ENCODE results near the gene NDUFA7. TPM values are rescaled to one million over a fixed set of nuclear protein-coding genes. Genes with fewer than 3 reads are reported as not detected.

The NDUFA7 gene
- total and polyA plus RNA-seq, 2 of the 13 experiments (the other 11 are each of a cell fraction or from before 2014, with no cell fraction given) = 64.5 to 71.5 TPM

- peak; percentile 28; the same call in 1 of the 2 replicates for TF ChIP-seq NFATC3 (CRISPR knock-in tag; IDR thresholded peaks at IDR 0.05)
- TF ChIP-seq MXI1 (IDR thresholded peaks at IDR 0.05; ENCODE audit: borderline replicate concordance, low read depth, low read length) = peak; percentile 86; the same call in 2 of the 3 replicates
- peak; percentile 95; the same call in 1 of the 2 replicates for TF ChIP-seq KDM5B (CRISPR knock-in tag; IDR thresholded peaks at IDR 0.05; ENCODE audit: borderline replicate concordance)
- no peak; the same call in none of the 2 replicates for TF ChIP-seq ZNF224 (CRISPR knock-in tag; IDR thresholded peaks at IDR 0.05)
- TF ChIP-seq MAZ (IDR thresholded peaks at IDR 0.05; ENCODE audit: borderline replicate concordance, low read depth, low read length) = 0 out of 2 replicates have a peak, but pooled peaks have one; percentile 46
- TF ChIP-seq MAZ (CRISPR knock-in tag; IDR thresholded peaks at IDR 0.05; ENCODE audit: low read depth) = peak; percentile 96
- 0 out of 2 replicates have a peak, but pooled peaks have one; percentile 30 for TF ChIP-seq RFXANK (CRISPR knock-in tag; IDR thresholded peaks at IDR 0.05)
- TF ChIP-seq NFAT5 (CRISPR knock-in tag; IDR thresholded peaks at IDR 0.05) = no peak
- peak; percentile 51; the same call in 1 of the 2 replicates for TF ChIP-seq ZBTB33 (CRISPR knock-in tag; IDR thresholded peaks at IDR 0.05)
- peak; percentile 40; the same call in 1 of the 2 replicates for TF ChIP-seq ZBTB4 (CRISPR knock-in tag; IDR thresholded peaks at IDR 0.05; ENCODE audit: borderline replicate concordance)
- TF ChIP-seq RAD51 (IDR thresholded peaks at IDR 0.05; ENCODE audit: borderline replicate concordance) = peak; percentile 79; the same call in 1 of the 2 replicates
- TF ChIP-seq ATF1 (CRISPR knock-in tag; IDR thresholded peaks at IDR 0.05) = peak; percentile 94
- peak; percentile 70 for TF ChIP-seq ZNF30 (CRISPR knock-in tag; IDR thresholded peaks at IDR 0.05)
- TF ChIP-seq BRF2 (CRISPR knock-in tag; IDR thresholded peaks at IDR 0.05) = peak; percentile 63; the same call in 1 of the 2 replicates
- TF ChIP-seq FOXP1 (IDR thresholded peaks at IDR 0.05) = no peak
- TF ChIP-seq FOXP1 (CRISPR knock-in tag; IDR thresholded peaks at IDR 0.05) = no peak
- no peak for TF ChIP-seq XBP1 (CRISPR knock-in tag; IDR thresholded peaks at IDR 0.05)
- peak; percentile 79; the same call in 1 of the 2 replicates for TF ChIP-seq ERF (CRISPR knock-in tag; IDR thresholded peaks at IDR 0.05)
Observed at GRCh38 chr19:8321067-8321985, at the start of gene NDUFA7, which contains the start of gene RPS28 (continued).

All from HepG2 (cell line).